Smooth muscle cell (in vitro differentiated cells): Measurements from ENCODE around the gene TEX54. TPM values are rescaled to one million over a fixed set of nuclear protein-coding genes. Genes with fewer than 3 reads are reported as not detected.
A peak's percentile ranks its signal among the peaks of the same experiment; 100 is the strongest.

Source experiments
- DNase-seq: peaks from one replicate; lab custom pipeline; 2025; ENCODE audit not compliant: unreplicated experiment; lab: John Stamatoyannopoulos, UW
- H2AFZ ChIP-seq: fragments of 200-600 bp; sonication (generic); 2 replicates; pipeline ENCODE4 v1.6.0; 2016; ENCODE audit warnings: antibody characterized with exemption, low read depth, mild to moderate bottlenecking
- H3F3A ChIP-seq: fragments of 200-600 bp; sonication (generic); 2 replicates; pipeline ENCODE4 v1.6.0; 2017; ENCODE audit warnings: antibody characterized with exemption, low read depth
- H3K27ac ChIP-seq: fragments of 200-600 bp; sonication (generic); 2 replicates; pipeline ENCODE4 v1.5.1; 2016; ENCODE audit warnings: low read depth, mild to moderate bottlenecking
- H3K27me3 ChIP-seq: fragments of 200-600 bp; sonication (generic); 2 replicates; pipeline ENCODE4 v1.6.1; 2016; ENCODE audit warnings: low read depth, mild to moderate bottlenecking
- H3K36me3 ChIP-seq: fragments of 200-600 bp; sonication (generic); 2 replicates; pipeline ENCODE4 v1.5.1; 2016; ENCODE audit warnings: low read depth
- H3K4me1 ChIP-seq: fragments of 200-600 bp; sonication (generic); 2 replicates; pipeline ENCODE4 v1.5.1; 2016; ENCODE audit warnings: low read depth
- H3K4me2 ChIP-seq: fragments of 200-600 bp; sonication (generic); 2 replicates; pipeline ENCODE4 v1.6.0; 2016; ENCODE audit warnings: mild to moderate bottlenecking
- H3K4me3 ChIP-seq: fragments of 200-600 bp; sonication (generic); 2 replicates; pipeline ENCODE4 v1.5.1; 2016; ENCODE audit warnings: mild to moderate bottlenecking
- H3K79me2 ChIP-seq: fragments of 200-600 bp; sonication (generic); 2 replicates; pipeline ENCODE4 v1.6.0; 2016; ENCODE audit warnings: low read depth, mild to moderate bottlenecking
- H3K9ac ChIP-seq: fragments of 200-600 bp; sonication (generic); 2 replicates; pipeline ENCODE4 v1.6.0; 2016; ENCODE audit warnings: low read depth
- H3K9me3 ChIP-seq: fragments of 200-600 bp; sonication (generic); replicated peaks from 2 replicates; pipeline ENCODE4 v1.5.1; 2016; ENCODE audit warnings: low read depth
- H4K20me1 ChIP-seq: fragments of 200-600 bp; sonication (generic); 2 replicates; pipeline ENCODE4 v1.6.0; 2016; ENCODE audit warnings: low read depth
- CTCF ChIP-seq: fragments of 200-600 bp; sonication (generic); IDR thresholded peaks from 2 replicates; pipeline ENCODE4 v1.5.1; 2017; ENCODE audit warnings: borderline replicate concordance, mild to moderate bottlenecking, antibody characterized with exemption; ENCODE audit not compliant: insufficient read depth, poor library complexity, severe bottlenecking
- WGBS: methylation state at CpG from one replicate; pipeline ENCODE4 v1.1.7; 2016; ENCODE audit warnings: low lambda C conversion rate; 5-methylcytosine and 5-hydroxymethylcytosine counted together
- polyA plus RNA-seq: library from polyadenylated mRNA; unstranded; fragments of >200 nt; fragmentation: Nextera tagmentation; extraction: Ambion mirVana; gene quantifications from 2 replicates; pipeline ENCODE4 v1.2.1, GENCODE V29; 2016
- total RNA-seq: library from RNA; depleted of rRNA; stranded (reverse); fragments of >200 nt; gene quantifications from 2 replicates; pipeline ENCODE4 v1.2.3, GENCODE V29; 2014

TEX54 gene
- total and polyA plus RNA-seq, 2 experiments from 2014 or later = 1.4 TPM; not detected in 1

GRCh38 chr11:62858201-62858600 is 25.6 kb upstream of the TEX54 start:
- Histone ChIP-seq H3K4me1 (peaks cover 38% of the 10 kb centered on the region), H3K27ac (peak overlapping the region; percentile 93), H3K9ac (peak overlapping the region; percentile 36), H2AFZ (peak overlapping the region; percentile 42), H3K9me3 (no peaks in the 10 kb centered on the region), H3K4me3 (peak overlapping the region; percentile 15), H4K20me1 (peaks cover 23% of the 10 kb centered on the region), H3K36me3 (peaks cover 4% of the 10 kb centered on the region), H3K27me3 (no peaks in the 10 kb centered on the region), H3K79me2 (peaks cover 34% of the 10 kb centered on the region), H3F3A (peaks cover 47% of the 10 kb centered on the region), H3K4me2 (peak overlapping the region; percentile 96)
- no peak for DNase-seq
- WGBS = 11% methylated on average over 7 of the region's 7 CpGs
- TF ChIP-seq CTCF = no peak

- peaks cover 35% of the 10 kb centered on the region for H3K79me2 ChIP-seq
- peak overlapping the region; percentile 36 for H3K9ac ChIP-seq
- no peak for DNase-seq
- peaks cover 45% of the 10 kb centered on the region for H3K4me1 ChIP-seq
- peak overlapping the region; percentile 96 for H3K4me2 ChIP-seq
- H4K20me1 ChIP-seq = peaks cover 30% of the 10 kb centered on the region
- no peaks in the 10 kb centered on the region for H3K27me3 ChIP-seq
- peaks cover 53% of the 10 kb centered on the region for H3F3A ChIP-seq
- 22% methylated on average over 2 of the region's 2 CpGs for WGBS
- H2AFZ ChIP-seq = peak overlapping the region; percentile 42
- peak overlapping the region; percentile 93 for H3K27ac ChIP-seq
- peak overlapping the region; percentile 15 for H3K4me3 ChIP-seq
- H3K36me3 ChIP-seq = peaks cover 10% of the 10 kb centered on the region
- no peaks in the 10 kb centered on the region for H3K9me3 ChIP-seq
- TF ChIP-seq CTCF = no peak
Observed at GRCh38 chr11:62857541-62857982, 24.9 kb upstream of the TEX54 start.

GRCh38 chr11:62856333-62856895 is 23.8 kb upstream of the TEX54 start:
- H3K27me3 ChIP-seq = no peaks in the 10 kb centered on the region
- 2% methylated on average over 20 of the region's 20 CpGs for WGBS
- no peak for TF ChIP-seq CTCF
- H4K20me1 ChIP-seq = peaks cover 41% of the 10 kb centered on the region
- peak overlapping the region; percentile 96 for H3K4me2 ChIP-seq
- DNase-seq = no peak
- peak overlapping the region; percentile 93 for H3K27ac ChIP-seq
- no peaks in the 10 kb centered on the region for H3K9me3 ChIP-seq
- H3K4me1 ChIP-seq = peaks cover 44% of the 10 kb centered on the region
- peaks cover 30% of the 10 kb centered on the region for H3K79me2 ChIP-seq
- H3K4me3 ChIP-seq = peak overlapping the region; percentile 73
- peak overlapping the region; percentile 89 for H2AFZ ChIP-seq
- peaks cover 16% of the 10 kb centered on the region for H3K36me3 ChIP-seq
- peak overlapping the region; percentile 88 for H3K9ac ChIP-seq
- peaks cover 62% of the 10 kb centered on the region for H3F3A ChIP-seq
